ENCODE data around the gene LAMA2.

LAMA2 gene

GRCh38 chr6:129029778-129030177 is 146.8 kb downstream of the LAMA2 start:
- TF ChIP-seq NFIC (IDR thresholded peaks at IDR 0.05) (no peak), RAD21 (IDR thresholded peaks at IDR 0.05; ENCODE audit: low read depth) (no peak), TAF1 (IDR thresholded peaks at IDR 0.05; ENCODE audit: low read depth) (no peak), EGR1 (IDR thresholded peaks at IDR 0.05) (no peak)

DNA sequence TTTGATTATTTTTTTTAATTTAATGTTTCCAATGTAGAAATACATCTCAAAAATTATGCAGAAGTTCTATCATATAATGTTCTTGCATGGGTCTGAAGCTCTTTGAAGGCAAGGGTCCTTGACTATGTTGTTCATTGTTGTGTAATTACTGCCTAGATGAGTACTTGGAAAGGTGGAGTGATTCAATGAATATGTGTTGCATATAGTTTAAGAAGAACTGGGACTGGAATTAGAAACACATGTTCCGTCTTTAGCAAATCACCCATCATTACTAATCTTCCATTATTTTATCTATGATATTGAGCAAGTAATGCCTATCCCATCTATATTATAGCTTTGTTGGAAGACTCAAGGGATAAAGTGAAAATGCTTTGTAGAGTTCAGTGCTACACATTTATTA is 147.3 kb downstream of the LAMA2 start:
- TF ChIP-seq FOXM1 (IDR thresholded peaks at IDR 0.05; ENCODE audit: borderline replicate concordance, low read depth): no peak
- TF ChIP-seq CREB1 (IDR thresholded peaks at IDR 0.05; ENCODE audit: low read depth): no peak
- TF ChIP-seq USF1 (IDR thresholded peaks at IDR 0.05): no peak
- TF ChIP-seq EP300 (IDR thresholded peaks at IDR 0.05; ENCODE audit: borderline replicate concordance): no peak
- no peak for TF ChIP-seq RAD21 (IDR thresholded peaks at IDR 0.05; ENCODE audit: low read depth)
- TF ChIP-seq REST (IDR thresholded peaks at IDR 0.05; ENCODE audit: low read depth): no peak
- TF ChIP-seq ZBTB7A (IDR thresholded peaks at IDR 0.05; ENCODE audit: low read depth): no peak
- TF ChIP-seq EGR1 (IDR thresholded peaks at IDR 0.05): no peak
- no peak for TF ChIP-seq MAX (IDR thresholded peaks at IDR 0.05)
- no peak for TF ChIP-seq YY1 (IDR thresholded peaks at IDR 0.05; ENCODE audit: low read depth)
- no peak for TF ChIP-seq TCF12 (IDR thresholded peaks at IDR 0.05; ENCODE audit: low read depth)
- TF ChIP-seq TEAD4 (IDR thresholded peaks at IDR 0.05): no peak
- TF ChIP-seq TAF1 (IDR thresholded peaks at IDR 0.05; ENCODE audit: low read depth): no peak
- TF ChIP-seq CEBPB (IDR thresholded peaks at IDR 0.05): no peak
- TF ChIP-seq NFIC (IDR thresholded peaks at IDR 0.05): no peak

GRCh38 chr6:129031051-129031599 is 148.2 kb downstream of the LAMA2 start:
- TF ChIP-seq FOXM1 (IDR thresholded peaks at IDR 0.05; ENCODE audit: borderline replicate concordance, low read depth) (no peak), TAF1 (IDR thresholded peaks at IDR 0.05; ENCODE audit: low read depth) (no peak), CREB1 (IDR thresholded peaks at IDR 0.05; ENCODE audit: low read depth) (no peak), USF1 (IDR thresholded peaks at IDR 0.05) (no peak), EGR1 (IDR thresholded peaks at IDR 0.05) (no peak), MAX (IDR thresholded peaks at IDR 0.05) (no peak), REST (IDR thresholded peaks at IDR 0.05; ENCODE audit: low read depth) (no peak), CEBPB (IDR thresholded peaks at IDR 0.05) (no peak), TEAD4 (IDR thresholded peaks at IDR 0.05) (no peak), ZBTB7A (IDR thresholded peaks at IDR 0.05; ENCODE audit: low read depth) (no peak), RAD21 (IDR thresholded peaks at IDR 0.05; ENCODE audit: low read depth) (no peak), TCF12 (IDR thresholded peaks at IDR 0.05; ENCODE audit: low read depth) (no peak), EP300 (IDR thresholded peaks at IDR 0.05; ENCODE audit: borderline replicate concordance) (no peak), NFIC (IDR thresholded peaks at IDR 0.05) (no peak), YY1 (IDR thresholded peaks at IDR 0.05; ENCODE audit: low read depth) (no peak)

DNA sequence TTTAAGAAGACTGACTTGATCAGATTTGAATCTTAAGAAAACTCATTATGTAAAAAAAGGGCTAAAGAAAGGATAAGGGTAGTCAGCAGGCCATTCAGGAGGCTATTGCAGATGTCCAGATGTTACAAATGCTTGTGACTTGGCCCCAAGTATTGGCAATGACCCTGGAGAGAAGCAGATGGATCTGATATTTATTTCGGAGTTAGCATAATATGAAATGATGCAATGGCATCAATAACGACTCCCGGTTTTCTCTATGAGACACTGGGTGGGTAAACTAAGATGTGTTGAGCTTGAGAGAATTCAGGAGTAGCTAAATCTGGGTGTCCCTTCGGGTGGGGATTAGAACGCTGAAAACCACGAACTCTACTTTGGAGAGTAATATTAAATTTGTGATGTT is 149.7 kb downstream of the LAMA2 start:
- TF ChIP-seq MAX (IDR thresholded peaks at IDR 0.05) (no peak), TEAD4 (IDR thresholded peaks at IDR 0.05) (no peak), USF1 (IDR thresholded peaks at IDR 0.05) (no peak), RAD21 (IDR thresholded peaks at IDR 0.05; ENCODE audit: low read depth) (no peak), ZBTB7A (IDR thresholded peaks at IDR 0.05; ENCODE audit: low read depth) (no peak), TAF1 (IDR thresholded peaks at IDR 0.05; ENCODE audit: low read depth) (no peak), YY1 (IDR thresholded peaks at IDR 0.05; ENCODE audit: low read depth) (no peak), EP300 (IDR thresholded peaks at IDR 0.05; ENCODE audit: borderline replicate concordance) (no peak), EGR1 (IDR thresholded peaks at IDR 0.05) (no peak), NFIC (IDR thresholded peaks at IDR 0.05) (no peak), REST (IDR thresholded peaks at IDR 0.05; ENCODE audit: low read depth) (no peak), TCF12 (IDR thresholded peaks at IDR 0.05; ENCODE audit: low read depth) (no peak), FOXM1 (IDR thresholded peaks at IDR 0.05; ENCODE audit: borderline replicate concordance, low read depth) (no peak), CEBPB (IDR thresholded peaks at IDR 0.05) (no peak), CREB1 (IDR thresholded peaks at IDR 0.05; ENCODE audit: low read depth) (no peak)
